EL (cell line): ENCODE data around the gene RAB31.
"Not testable (repeated sequence)": the region's sequence is repeated elsewhere in the genome, so short reads cannot be mapped to it uniquely, and the experiment has no call there.

ENCODE experiments used
- DNase-seq: peaks from one replicate; pipeline ENCODE4 v3.0.0-alpha.2; 2016

The RAB31 gene

DNA sequence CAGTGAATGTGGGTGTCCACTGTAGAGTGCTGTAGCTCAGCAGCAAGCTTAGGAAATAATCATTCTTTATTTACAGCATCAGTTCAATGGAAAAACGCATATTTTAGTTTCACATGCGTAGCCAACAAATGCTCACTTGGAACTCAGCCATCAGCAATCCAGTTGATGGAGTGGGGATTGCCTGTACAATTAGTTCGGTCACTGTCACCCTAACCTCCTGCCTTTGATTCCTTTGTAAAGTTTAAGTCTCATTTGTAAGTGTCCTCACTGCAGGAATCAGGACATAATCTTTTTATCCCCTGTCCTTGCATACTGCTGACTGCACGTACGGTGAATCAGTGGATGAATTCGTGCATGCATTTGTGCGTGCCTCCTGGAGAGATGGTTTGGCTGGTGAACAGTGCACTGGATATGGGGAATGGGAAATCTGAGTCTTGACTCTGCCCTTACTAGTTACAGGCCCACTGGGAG, 55.9 kb downstream of the RAB31 start:
- DNase-seq, result no peak

DNA sequence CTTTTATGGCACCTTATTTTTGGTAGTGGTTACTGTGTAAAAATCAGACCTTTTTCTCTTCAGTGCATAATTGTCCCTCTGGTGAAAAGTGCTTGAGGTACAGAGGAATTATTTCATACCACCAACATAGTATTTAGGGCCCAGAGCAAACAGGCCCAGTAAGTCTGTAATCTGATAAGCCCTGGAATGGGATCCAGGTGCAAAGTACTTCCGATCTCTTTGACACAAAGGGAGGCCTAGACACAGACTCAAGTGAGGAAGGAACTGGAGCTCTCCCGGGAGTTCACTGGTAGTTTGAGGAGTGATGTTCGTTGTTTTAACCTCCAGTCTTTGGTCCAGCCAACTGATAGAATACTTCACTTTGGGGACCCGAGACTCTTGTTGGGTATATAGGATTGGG, 57.4 kb downstream of the RAB31 start:
- no peak for DNase-seq

DNA sequence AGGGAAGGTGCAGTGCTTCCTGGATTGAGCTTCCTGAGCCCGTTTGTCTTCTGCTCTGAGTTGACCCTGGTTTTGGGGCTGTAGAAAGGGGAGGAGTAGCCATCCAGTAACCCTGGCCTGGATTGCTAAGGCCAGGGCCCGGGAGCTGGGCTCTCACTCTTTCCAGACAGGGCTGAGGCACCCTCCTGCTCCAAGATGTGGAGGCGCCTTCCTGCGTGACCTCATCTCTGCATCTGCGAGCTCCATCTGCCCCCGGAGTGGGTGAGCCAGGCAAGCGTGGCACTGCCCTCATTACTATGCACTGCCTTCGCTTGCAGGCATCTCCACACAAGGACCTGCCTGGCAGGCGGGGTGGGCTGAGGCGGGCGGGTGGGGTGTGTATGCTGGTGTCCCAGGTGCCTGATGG, 58.0 kb downstream of the RAB31 start:
- no peak for DNase-seq

DNA sequence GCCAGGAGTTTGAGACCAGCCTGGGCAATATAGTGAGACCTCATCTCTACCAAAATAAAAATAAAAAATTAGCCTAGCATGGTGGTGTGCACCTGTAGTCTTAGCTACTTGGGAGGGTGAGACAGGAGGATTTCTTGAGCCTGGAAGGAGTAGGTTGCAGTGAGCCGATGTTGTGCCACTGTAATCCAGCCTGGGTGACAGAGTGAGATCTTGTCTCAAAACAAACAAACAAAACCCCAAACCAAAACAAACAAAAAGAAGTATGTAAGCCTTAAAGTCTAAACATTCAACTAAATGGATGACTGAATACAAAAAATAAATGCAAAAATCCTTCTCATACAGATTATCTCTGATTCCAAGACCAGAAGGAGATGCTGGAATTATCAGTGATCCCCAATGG, 58.6 kb downstream of the RAB31 start:
- DNase-seq, result no peak

DNA sequence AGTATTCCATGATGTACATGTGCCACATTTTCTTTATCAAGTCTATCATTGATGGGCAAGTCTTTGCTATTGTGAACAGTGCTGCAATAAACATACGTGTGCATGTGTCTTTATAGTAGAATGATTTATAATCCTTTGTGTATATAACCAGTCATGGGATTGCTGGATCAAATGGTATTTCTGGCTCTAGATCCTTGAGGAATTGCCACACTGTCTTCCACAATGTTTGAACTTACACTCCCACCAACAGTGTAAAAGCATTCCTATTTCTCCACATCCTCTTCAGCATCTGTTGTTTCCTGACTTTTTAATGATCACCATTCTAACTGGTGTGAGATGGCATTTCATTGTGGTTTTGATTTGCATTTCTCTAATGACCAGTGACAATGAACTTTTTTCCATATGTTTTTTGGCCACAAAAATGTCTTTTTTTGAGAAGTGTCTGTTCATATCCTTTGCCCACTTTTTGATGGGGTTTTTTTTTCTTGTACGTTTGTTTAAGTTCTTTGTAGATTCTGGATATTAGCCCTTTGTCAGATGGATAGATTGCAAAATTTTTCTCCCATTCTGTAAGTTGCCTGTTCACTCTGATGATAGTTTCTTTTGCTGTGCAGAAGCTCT, 60.1 kb downstream of the RAB31 start:
- not testable (repeated sequence) for DNase-seq

DNA sequence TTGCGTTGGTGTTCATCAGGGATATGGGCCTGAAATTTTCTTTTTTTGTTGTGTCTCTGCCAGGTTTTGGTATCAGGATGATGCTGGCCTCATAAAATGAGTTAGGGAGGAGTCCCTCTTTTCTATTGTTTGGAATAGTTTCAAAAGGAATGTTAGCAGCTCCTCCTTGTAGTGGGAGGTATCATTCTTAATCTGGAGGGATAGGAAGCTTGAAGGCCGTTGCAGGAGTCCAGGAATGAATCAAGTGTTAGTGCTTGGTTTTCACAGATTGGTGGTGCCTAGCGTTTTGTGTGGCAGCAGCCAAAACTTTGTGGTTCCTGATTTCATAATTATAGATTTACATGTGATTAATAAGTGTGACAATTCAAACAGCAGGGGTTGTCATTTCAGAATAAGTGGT, 62.0 kb downstream of the RAB31 start:
- not testable (repeated sequence) for DNase-seq

DNA sequence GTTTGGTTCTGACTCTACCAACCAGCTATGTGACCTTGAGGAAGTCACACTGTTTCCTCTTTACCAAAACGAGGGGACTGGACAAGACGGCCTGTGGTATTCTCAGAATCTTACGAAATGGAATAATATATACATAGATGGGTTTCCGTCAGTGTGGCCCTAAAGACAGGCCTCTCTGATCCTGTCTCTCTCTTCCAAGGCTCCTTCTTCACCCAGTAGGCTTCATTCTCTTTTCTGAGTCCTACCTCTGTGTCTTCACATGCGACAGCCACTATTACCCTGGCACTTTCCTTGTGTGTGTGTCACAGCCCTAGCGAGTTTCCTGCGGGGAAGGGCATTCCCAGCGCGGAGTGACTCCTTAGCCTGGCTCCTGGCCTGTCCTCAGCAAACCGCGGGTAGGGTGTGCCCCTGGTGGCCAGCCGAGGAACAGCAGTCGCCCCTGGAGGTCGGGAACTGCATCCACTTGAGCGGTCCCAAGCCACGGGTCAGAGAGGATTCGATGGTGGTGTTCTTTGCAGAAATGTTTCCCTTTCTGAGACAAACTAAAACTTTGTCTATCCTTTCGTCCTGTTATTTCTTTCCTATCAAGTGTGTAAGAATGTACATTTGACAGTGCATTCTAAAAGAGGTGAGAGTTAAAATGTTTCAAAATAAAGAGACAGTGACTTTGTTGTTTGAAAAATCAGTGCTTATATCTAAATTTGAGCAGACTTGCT, 63.3 kb downstream of the RAB31 start:
- peak; percentile 55 for DNase-seq

DNA sequence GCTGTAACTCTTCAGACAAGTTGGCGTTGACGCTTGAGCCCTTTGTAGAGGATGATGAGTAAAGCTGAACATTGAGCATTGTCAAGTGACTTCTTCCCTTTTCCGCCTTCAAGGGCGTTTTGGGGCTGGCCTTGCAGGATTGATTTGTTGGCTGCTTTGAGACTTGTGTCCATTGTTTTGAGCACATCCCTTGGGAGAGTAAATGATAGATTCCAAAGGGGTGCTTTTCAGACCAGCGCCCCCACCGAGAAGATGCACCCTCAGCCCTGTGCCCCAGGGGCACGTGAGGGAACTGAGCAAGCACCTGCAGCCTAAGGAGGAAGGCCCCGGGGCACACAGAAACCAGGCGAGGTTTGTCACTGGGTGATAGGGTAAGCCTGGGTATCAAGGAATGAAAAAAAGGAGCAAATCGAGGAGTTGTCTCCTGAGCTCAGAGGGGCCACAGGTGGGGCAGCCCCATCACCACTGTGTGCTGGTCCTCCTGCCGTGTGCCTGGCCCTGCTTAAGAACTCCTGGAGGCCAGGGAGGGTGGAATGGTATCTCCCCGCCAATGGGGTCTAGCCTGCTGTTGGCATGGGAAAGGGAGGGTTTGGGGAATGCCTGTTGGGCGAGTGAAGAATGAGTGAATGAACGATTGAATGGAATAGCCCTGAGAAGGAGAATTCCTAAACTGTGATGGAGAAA, 64.0 kb downstream of the RAB31 start:
- DNase-seq, result no peak

DNA sequence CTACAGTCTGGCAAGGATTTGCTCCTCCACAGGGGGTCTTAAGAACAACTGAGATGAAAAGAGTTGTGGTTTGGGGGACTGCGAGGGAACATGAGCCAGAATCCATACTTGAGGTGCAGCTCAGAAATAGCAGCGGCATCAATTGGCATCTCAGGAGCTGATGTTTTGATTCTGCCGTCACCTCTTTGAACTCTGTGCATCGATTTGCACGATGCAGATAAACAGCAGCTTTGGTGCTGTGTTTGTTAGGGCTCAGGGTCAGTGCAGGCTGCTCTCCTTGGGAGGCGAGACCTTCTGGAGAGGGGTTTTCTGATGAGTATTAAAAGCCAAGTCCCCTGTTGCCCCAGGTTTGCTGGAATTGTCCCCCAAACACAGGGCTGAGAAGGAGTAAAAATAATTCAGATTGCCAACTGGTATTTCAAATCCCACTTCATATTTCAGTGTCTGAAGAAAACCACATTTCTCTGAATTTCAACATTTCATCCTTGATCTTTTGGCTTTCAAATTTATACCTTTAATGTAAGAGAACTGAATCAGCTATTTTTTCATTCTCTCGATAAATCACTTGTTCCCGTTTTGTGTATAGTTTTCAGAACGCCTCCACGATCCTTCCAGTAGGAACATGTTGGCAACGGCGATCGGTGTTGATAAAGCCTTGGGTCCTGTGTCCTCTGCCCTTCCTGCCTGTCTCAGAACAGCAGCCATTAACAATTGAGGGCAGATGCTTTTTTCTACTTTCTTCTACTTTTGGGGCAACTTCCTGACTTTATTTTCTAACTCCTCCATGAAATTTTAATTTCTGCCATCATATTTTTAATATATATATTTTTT, 65.0 kb downstream of the RAB31 start:
- no peak for DNase-seq

DNA sequence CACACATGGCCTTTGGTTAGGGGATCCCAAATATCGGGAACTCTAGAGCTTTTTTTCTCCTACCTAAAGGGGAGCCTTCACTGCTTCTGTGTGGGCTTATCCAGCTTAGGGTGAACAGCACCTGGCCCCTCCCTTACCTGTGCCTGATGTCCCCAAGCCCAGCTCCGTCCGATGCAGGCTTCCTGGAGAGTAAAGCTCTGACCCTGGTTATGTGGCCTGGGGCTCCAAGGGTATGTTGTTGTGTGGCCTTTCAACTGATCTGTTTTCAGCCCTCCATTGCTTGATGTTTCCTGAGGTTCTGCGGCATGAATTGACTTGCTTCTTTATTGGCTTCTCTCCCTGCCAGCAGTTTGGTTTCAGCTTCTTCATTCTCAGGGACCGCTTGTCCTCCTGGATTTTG, 66.0 kb downstream of the RAB31 start:
- DNase-seq, result no peak

DNA sequence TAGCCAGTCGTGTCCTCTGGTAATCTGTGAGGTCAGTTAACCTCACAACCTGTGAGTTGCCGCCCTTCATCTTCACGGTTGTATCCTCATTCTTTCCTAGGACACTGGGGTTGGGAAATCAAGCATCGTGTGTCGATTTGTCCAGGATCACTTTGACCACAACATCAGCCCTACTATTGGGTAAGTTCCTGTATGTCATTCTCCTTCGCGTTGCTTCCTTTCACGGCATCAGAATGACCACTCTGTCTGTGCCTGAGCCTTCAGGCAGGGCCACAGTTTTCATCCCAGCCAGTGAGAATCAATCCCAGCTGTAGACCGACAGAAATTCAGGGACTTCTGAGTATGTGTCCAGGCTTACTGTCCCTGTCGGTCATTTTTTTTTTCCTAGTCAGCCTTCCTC, 67.1 kb downstream of the RAB31 start:
- peak; percentile 5 for DNase-seq

DNA sequence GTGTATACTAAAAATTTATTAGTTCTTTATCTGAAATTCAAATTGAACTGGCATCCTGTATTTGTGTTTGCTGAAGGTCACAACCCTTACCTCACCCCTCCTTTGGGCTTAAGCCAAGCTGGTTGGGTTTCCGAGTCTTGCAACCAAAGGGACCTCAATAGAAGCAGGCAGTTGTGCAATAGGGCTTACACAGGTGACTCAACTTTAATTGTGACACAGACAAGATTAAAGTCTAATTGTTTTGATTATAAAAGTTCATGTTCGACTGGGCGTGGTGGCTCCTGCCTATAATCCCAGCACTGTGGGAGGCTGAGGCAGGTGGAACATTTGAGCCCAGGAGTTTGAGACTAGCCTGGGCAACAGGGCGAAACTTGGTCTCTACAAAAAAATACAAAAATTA, 71.5 kb downstream of the RAB31 start:
- no peak for DNase-seq

DNA sequence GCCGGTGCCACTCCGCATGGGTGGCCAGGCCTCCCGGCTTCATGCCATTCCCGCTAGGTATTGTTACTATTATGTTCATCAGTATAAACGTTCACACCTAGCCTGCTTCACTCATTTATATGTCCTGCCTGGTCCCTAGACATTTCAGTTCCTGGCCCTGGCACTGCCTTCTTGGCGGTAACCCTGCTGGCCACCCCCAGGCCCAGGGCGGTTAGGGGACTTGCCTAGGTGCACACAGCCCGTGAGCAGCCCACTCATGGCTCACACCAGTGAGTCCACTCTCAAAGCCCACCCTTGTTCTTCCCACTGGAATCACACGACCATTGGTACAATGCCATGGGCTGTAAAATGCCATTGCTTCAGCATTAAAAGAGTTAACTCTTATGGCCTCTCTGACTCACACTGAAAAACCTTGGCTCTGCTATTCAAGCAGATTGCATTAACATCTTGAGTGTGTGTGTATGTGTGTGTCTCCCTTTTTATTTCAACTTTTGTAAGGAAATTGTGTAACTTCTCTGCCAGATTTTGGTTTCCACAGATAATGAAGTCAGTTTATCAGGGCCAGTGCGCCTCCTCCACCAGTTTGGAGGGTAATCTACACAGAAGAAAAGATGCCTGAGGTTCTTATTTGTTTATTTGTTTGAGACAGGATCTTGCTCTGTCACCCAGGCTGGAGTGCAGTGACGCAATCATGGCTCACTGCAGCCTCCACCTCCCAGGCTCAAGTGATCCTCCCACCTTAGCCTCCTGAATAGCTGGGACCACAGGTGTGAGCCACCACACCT, 74.2 kb downstream of the RAB31 start:
- peak; percentile 89 for DNase-seq

DNA sequence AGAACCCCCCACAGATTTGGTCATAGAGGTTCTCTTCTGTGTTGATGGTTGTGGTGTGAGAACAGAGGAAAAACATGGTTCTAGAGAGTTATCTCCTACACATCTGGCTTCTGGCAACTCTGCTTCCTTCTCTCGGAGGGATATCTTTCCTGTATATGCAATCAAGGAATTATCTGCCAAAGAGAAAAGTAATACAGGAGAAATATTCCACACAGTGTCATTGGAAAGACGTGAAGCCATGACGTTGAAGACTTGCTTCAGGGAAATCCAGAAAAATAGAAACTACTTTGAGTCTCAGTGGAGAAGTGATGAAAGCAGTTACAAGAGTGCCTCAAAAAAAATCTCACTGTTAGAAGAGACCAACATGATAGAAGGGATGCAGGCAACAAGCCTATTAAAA, 78.5 kb downstream of the RAB31 start:
- no peak for DNase-seq

DNA sequence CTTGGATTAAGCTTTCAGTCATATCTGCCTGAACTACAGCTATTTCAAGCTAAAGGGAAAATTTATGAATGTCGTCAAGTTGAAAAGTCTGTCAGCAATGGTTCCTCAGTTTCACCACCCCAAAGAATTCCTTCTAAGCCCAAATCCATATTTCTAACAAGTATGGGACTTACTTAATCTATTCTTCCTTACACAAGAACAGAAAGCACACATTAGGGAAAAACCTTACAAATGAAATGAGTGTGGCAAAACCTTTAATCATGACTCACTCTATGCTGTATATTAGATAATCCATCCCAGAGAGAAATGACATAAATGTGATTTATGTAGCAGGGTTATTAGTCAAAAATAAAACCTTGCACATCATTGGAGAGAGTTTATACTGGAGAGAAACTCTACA, 78.9 kb downstream of the RAB31 start:
- no peak for DNase-seq

DNA sequence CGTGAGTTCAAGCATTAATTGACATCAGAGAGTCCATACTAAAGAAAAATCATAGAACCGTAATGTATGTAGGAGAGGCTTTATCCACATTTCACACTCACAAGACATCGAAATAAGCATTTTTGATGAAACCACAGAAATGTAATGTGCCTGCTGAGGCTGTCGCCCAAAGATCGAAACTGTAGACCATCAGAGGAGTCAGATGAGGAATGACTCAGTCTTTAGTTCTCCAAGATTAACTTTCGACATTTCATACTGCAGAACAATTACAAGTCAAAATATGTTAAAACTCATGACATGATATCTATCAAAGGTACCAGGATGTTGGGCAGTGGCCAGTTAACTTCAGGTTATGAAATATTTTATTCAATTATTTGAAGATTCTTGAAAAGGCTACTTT, 79.6 kb downstream of the RAB31 start:
- DNase-seq, result peak; percentile 65

DNA sequence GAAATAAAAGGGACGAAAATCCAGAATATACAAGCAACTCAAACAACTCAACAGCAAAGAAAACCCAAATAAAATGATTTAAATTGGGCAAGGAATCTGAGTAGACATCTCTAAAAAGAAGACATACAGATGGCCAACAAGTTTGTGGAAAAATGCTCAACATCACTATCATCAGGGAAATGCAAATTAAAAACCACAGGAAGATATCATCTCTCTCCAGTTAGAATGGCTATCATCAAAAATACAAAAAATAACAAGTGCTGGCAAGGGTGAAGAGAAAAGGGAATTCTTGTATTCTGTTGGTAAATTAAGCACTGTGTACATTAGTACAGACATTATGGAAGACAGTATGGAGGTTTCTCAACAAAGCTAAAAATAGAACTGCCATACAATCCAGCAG, 80.0 kb downstream of the RAB31 start:
- no peak for DNase-seq

DNA sequence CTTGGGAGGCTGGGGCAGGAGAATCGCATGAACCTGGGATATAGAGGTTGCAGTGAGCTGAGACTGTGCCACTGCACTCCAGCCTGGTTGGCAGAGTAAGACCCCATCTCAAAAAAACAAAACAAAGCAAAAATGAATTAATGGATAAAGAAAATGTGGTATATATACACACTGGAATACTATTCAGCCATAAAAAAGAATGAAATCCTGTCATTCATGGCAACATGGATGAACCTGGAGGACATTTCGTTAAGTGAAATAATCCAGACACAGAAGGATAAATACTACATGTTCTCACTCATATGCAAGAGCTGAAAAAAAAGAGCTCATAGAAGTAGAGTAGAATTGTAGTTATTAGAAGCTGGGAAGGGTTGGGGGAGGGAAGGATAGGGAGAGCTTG, 80.8 kb downstream of the RAB31 start:
- no peak for DNase-seq

DNA sequence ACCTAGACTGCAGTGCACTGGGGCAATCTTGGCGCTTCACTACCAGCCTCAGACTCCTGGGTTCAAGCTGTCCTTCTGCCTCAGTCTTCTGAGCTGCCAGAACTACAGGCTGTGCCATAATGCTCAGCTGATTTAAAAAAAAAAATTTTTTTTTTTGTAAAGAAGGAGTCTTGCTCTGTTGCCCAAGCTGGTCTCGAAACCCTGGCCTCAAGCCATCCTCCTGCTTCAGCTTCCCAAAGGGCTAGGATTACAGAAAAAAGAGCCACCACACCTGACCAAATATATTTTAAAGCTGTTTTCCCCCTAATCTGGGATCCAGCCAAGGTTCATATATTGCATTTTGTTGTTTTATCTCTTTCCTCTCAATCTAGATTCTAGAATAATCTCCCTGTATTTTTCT, 82.2 kb downstream of the RAB31 start:
- DNase-seq, result no peak

DNA sequence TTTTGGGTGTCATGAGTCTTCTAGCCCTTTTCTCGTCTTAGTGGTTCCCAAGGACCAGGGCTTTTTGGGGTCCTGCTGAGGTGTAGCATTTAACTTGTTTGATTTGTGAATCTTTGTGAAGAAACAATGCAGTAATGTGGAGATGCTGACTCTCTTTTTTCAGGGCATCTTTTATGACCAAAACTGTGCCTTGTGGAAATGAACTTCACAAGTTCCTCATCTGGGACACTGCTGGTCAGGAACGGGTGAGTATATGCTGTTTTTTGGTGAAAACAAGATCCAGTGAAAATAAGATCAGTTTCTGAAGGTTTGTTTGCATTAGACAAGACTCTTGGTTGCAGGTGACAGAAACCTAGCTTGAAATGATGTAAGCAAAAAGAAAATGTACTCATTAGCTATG, 83.9 kb downstream of the RAB31 start:
- DNase-seq, result no peak

DNA sequence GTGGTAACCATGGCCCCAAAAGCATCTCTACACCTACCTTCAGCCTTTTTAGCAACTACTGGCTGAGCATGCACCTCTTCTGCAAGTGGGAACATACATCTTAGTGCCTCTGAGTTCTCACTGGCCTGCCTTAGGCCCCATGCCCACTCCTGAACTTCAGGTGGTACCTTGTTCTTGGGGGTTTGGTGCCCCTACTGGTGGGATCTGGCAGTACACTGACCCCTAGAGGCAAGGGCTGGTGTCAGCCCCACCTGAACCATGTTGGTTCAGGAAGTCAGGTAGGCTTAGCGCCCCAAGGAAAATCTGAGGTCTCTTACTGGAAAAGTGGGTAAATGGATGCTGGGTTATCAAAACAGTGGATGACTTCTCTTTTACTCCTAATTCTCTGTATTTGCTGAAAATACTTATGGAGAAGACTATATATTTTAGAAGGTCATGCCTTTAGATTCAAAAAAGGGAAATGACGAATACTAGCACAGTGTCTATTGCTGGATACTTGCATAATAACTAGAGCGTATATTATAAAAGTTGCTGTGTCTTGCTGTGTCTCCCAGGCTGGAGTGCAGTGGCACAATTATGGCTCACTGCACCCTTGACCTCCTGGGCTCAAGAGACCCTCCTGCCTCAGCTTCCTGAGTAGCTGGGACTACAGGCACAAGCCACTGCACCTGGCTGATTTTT, 84.6 kb downstream of the RAB31 start:
- DNase-seq, result no peak

DNA sequence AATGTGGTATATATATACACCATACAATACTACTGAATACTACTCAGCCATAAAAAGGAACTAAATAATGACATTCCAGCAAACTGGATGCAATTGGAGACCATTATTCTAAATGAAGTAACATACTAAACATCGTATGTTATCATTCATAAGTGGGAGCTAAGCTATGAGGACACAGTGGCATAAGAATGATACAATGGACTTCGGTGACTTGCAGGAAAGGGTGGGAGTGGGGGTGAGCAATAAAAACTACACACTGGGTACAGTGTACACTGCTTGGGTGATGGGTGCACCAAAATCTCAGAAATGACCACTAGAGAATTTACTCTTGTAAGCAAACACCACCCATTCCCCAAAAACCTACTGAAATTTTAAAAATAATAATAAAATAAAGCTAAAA, 87.9 kb downstream of the RAB31 start:
- no peak for DNase-seq
